HepG2 (cell line): ENCODE measurements around the gene ZNF77. TPM values are rescaled to one million over a fixed set of nuclear protein-coding genes. Genes with fewer than 3 reads are reported as not detected.

Experiments used
- CC2D1A ChIP-seq: sonication (generic); formaldehyde crosslinking; IDR thresholded peaks from 2 replicates; pipeline ENCODE4 v1.8.1; 2023; ENCODE audit warnings: mild to moderate bottlenecking, missing genetic modification reagents
- CREBL2 ChIP-seq: sonication (generic); formaldehyde crosslinking; IDR thresholded peaks from 2 replicates; pipeline ENCODE4 v1.8.1; 2023; ENCODE audit warnings: missing genetic modification reagents, mild to moderate bottlenecking, borderline replicate concordance
- EED ChIP-seq: sonication (generic); formaldehyde crosslinking; IDR thresholded peaks from 2 replicates; pipeline ENCODE4 v1.5.0; 2020; ENCODE audit warnings: mild to moderate bottlenecking, missing genetic modification reagents
- ELF1 ChIP-seq: sonication (generic); formaldehyde crosslinking; IDR thresholded peaks from 2 replicates; pipeline ENCODE4 v1.4.0; 2020; ENCODE audit warnings: missing genetic modification reagents
- GABPA ChIP-seq, 2 experiments: IDR thresholded peaks; 2 replicates each; pipeline ENCODE4 v1.6.1; 2011 to 2016; ENCODE audit warnings: low read depth in 2 of 2, low read length in 1 of 2, missing biosample characterization in 1 of 2, missing genetic modification characterization in 1 of 2
- KMT2B ChIP-seq: IDR thresholded peaks from 2 replicates; pipeline ENCODE4 v1.6.1; 2016; ENCODE audit warnings: missing genetic modification reagents, missing compliant biosample characterization
- MAFG ChIP-seq: sonication (generic); formaldehyde crosslinking; IDR thresholded peaks from 2 replicates; pipeline ENCODE4 v1.5.1; 2020; ENCODE audit warnings: mild to moderate bottlenecking, missing genetic modification reagents
- ONECUT2 ChIP-seq: sonication (generic); formaldehyde crosslinking; IDR thresholded peaks from 2 replicates; pipeline ENCODE4 v1.4.0; 2020; ENCODE audit warnings: missing genetic modification reagents
- PHF20 ChIP-seq: sonication (generic); formaldehyde crosslinking; IDR thresholded peaks from 2 replicates; pipeline ENCODE4 v1.5.0; 2020; ENCODE audit warnings: mild to moderate bottlenecking, missing genetic modification reagents
- U2AF1 ChIP-seq: fragments of 200-400 bp; formaldehyde crosslinking; optimal IDR thresholded peaks from 2 replicates; pipeline ENCODE3; 2017; ENCODE audit warnings: mild to moderate bottlenecking, low read depth, low read length
- ZFP36L2 ChIP-seq: sonication (generic); formaldehyde crosslinking; IDR thresholded peaks from 2 replicates; pipeline ENCODE4 v1.4.0; 2020; ENCODE audit warnings: missing genetic modification reagents
- ZNF790 ChIP-seq: sonication (generic); formaldehyde crosslinking; IDR thresholded peaks from 2 replicates; pipeline ENCODE4 v1.8.0; 2022; ENCODE audit warnings: missing genetic modification reagents, mild to moderate bottlenecking, borderline replicate concordance
- ZNF841 ChIP-seq: sonication (generic); formaldehyde crosslinking; IDR thresholded peaks from 2 replicates; pipeline ENCODE4 v1.8.1; 2023; ENCODE audit warnings: missing genetic modification reagents, borderline replicate concordance
- ZUFSP ChIP-seq: sonication (generic); formaldehyde crosslinking; IDR thresholded peaks from 2 replicates; pipeline ENCODE4 v1.9.0; 2021; ENCODE audit warnings: missing genetic modification reagents, mild to moderate bottlenecking, borderline replicate concordance
- polyA plus RNA-seq, 8 experiments: library from polyadenylated mRNA; depleted of rRNA in 3 of 8; stranded (reverse) in 7 of 8; unstranded in 1 of 8; fragments of >200 nt; fragmentation: Illumina TruSeq in 4 of 8; extraction: Trizol in 4 of 8; gene quantifications; 2 replicates each; pipeline versions ENCODE4 v1.2.1 to v1.2.3, GENCODE V29; 2011 to 2016; ENCODE audit warnings: low read depth in 4 of 8, missing spikeins in 1 of 8, mixed read lengths in 1 of 8; ENCODE audit not compliant: insufficient read depth in 1 of 8
- total RNA-seq, 5 experiments: library from RNA; depleted of rRNA; stranded (reverse); fragments of >200 nt; fragmentation: Illumina TruSeq; extraction: Trizol; gene quantifications; 2 replicates each; pipeline ENCODE4 v1.2.3, GENCODE V29; 2016; ENCODE audit warnings: low read depth in 1 of 5

ZNF77 gene
- total and polyA plus RNA-seq, 2 of the 13 experiments (the other 11 are each of a cell fraction or from before 2014, with no cell fraction given) = 7.1 to 11.5 TPM

DNA sequence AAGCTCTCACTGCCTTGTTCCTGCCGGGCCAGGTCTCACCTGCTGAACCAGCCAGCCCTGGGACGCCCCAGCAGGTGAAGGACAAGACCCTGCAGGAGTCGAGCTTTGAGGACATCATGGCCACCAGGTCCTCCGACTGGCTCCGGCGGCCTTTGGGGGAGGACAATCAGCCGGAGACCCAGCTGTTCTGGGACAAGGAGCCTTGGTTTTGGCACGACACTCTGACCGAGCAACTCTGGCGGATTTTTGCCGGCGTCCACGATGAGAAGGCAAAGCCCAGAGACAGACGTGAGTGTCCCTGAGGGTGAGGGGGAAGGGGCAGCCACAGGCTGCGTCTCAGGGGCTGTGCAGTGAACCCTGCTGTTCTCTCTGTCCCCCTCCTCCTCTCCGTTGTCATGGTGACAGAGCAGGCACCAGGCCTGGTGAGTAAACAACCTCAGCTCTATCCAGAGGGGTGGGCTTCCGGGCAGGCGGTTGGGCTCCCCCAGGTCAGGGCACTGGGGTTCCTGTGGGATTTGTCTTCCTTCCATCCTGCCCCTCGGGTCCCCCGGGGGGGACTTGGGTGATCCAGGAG lies 42.3 kb upstream of the ZNF77 start (continued):
- TF ChIP-seq ZNF790 (CRISPR knock-in tag) (no peak), ZNF841 (CRISPR knock-in tag) (no peak), MAFG (CRISPR knock-in tag) (no peak), ZFP36L2 (CRISPR knock-in tag) (no peak), EED (CRISPR knock-in tag) (no peak), PHF20 (CRISPR knock-in tag) (no peak), ZUFSP (CRISPR knock-in tag) (no peak), GABPA (IDR thresholded peaks at IDR 0.05; ENCODE audit: low read depth, low read length) (no peak), GABPA (CRISPR knock-in tag; IDR thresholded peaks at IDR 0.05; ENCODE audit: low read depth) (0 out of 2 replicates have a peak, but pooled peaks have one; percentile 35), U2AF1 (no peak), KMT2B (CRISPR knock-in tag) (no peak), ELF1 (CRISPR knock-in tag) (0 out of 2 replicates have a peak, but pooled peaks have one; percentile 16), CC2D1A (no peak), CREBL2 (CRISPR knock-in tag) (no peak), ONECUT2 (CRISPR knock-in tag) (no peak)
